K562 (cell line): ENCODE results near the gene ITPK1. TPM values are rescaled to one million over a fixed set of nuclear protein-coding genes. Genes with fewer than 3 reads are reported as not detected.
A peak's percentile ranks its signal among the peaks of the same experiment; 100 is the strongest.

Source experiments
- ATAC-seq: fragments of 200-7000 bp; cut with Tn5 transposase; 3 replicates; pipeline ENCODE4 v1.9.1; 2020; ENCODE audit warnings: moderate library complexity
- BruUV-seq: library from RNA; stranded (reverse); fragments of 400-500 nt; replicated peaks from 2 replicates; lab custom pipeline; 2021; lab: Mats Ljungman, UMichigan
- CTCF ChIA-PET: fragments of 300-600 bp; formaldehyde crosslinking; extraction: SDS; loops from one replicate; lab custom pipeline; 2021; ENCODE audit warnings: low intra/inter-chr PET ratio; lab: Yijun Ruan, JAX
- POLR2A ChIA-PET: fragments of 300-600, 350-650 bp; sonication (Branson Sonifier 250); formaldehyde crosslinking; extraction: SDS; loops from one replicate; lab custom pipeline; 2021; ENCODE audit warnings: antibody characterized with exemption, inconsistent platforms; lab: Yijun Ruan, JAX
- DNase-seq, 4 experiments: peaks; one replicate each; pipeline versions ENCODE4 v3.0.0 to v3.0.0-alpha.2; 2011 to 2018; ENCODE audit warnings: low spot score in 3 of 4, mixed read lengths in 3 of 4; ENCODE audit errors: extremely low read depth in 1 of 4
- FAIRE-seq: peaks from 2 replicates; lab custom pipeline; 2011; peaks lifted over from hg19 to GRCh38; lab: Jason Lieb, UNC
- H2AFZ ChIP-seq: 2 replicates; pipeline ENCODE4 v1.6.0; 2011; ENCODE audit warnings: low read depth, low read length, control low read depth, inconsistent platforms
- H3K27ac ChIP-seq: fragments of 200-600 bp; 3 replicates; pipeline ENCODE4 v1.8.0; 2011; ENCODE audit warnings: low read depth, mild to moderate bottlenecking, control low read depth, inconsistent platforms, low read length, moderate library complexity, mixed read lengths; ENCODE audit errors: extremely low read depth
- H3K27me3 ChIP-seq, 2 experiments: fragments of 300-600 bp in 1 of 2; 2 replicates in 1 of 2; 3 replicates in 1 of 2; pipeline versions ENCODE4 v1.6.0 to v1.8.0; 2011; ENCODE audit warnings: inconsistent platforms in 2 of 2, low read length in 2 of 2, mild to moderate bottlenecking in 1 of 2, mixed read lengths in 1 of 2, moderate library complexity in 1 of 2; ENCODE audit not compliant: control insufficient read depth in 2 of 2, insufficient read depth in 2 of 2
- H3K36me3 ChIP-seq: fragments of 300-600 bp; 3 replicates; pipeline ENCODE4 v1.8.0; 2011; ENCODE audit warnings: mild to moderate bottlenecking, low read length, inconsistent platforms; ENCODE audit not compliant: control insufficient read depth, insufficient read depth
- H3K4me1 ChIP-seq, 2 experiments: fragments of 200-600 bp in 1 of 2; replicated peaks in 1 of 2; 2 replicates in 1 of 2; 3 replicates in 1 of 2; pipeline versions ENCODE4 v1.5.1 to v1.8.0; 2011; ENCODE audit warnings: inconsistent platforms in 2 of 2, low read length in 2 of 2, mild to moderate bottlenecking in 1 of 2, mixed read lengths in 1 of 2, moderate library complexity in 1 of 2; ENCODE audit not compliant: control insufficient read depth in 2 of 2, insufficient read depth in 2 of 2
- H3K4me2 ChIP-seq: 2 replicates; pipeline ENCODE4 v1.6.1; 2011; ENCODE audit warnings: low read length, control low read depth, inconsistent platforms, mixed read lengths; ENCODE audit not compliant: insufficient read depth
- H3K4me3 ChIP-seq: fragments of 200-600 bp; sonication (generic), shearing (Covaris generic); 2 replicates; pipeline ENCODE4 v1.5.1; 2016; ENCODE audit warnings: control low read depth, inconsistent platforms
- H3K79me2 ChIP-seq: fragments of 200-600 bp; 3 replicates; pipeline ENCODE4 v1.8.0; 2011; ENCODE audit warnings: low read length, inconsistent platforms; ENCODE audit not compliant: control insufficient read depth, insufficient read depth
- H3K9ac ChIP-seq, 2 experiments: 2 replicates each; pipeline versions ENCODE4 v1.6.0 to v1.6.1; 2011; ENCODE audit warnings: low read depth in 2 of 2, low read length in 2 of 2, control low read depth in 1 of 2, inconsistent platforms in 1 of 2, mild to moderate bottlenecking in 1 of 2, mixed read lengths in 1 of 2; ENCODE audit not compliant: insufficient read depth in 1 of 2
- H3K9me1 ChIP-seq: one replicate; pipeline ENCODE4 v1.6.0; 2011; ENCODE audit warnings: inconsistent platforms, mild to moderate bottlenecking, low read length, moderate library complexity; ENCODE audit not compliant: control insufficient read depth, insufficient read depth
- H3K9me3 ChIP-seq: replicated peaks from 2 replicates; pipeline ENCODE4 v1.5.1; 2011; ENCODE audit warnings: low read depth, low read length, inconsistent platforms; ENCODE audit not compliant: control insufficient read depth, insufficient read depth
- H4K20me1 ChIP-seq: replicated peaks from 2 replicates; pipeline ENCODE4 v1.6.1; 2011; ENCODE audit warnings: low read length, inconsistent platforms, mixed read lengths; ENCODE audit not compliant: control insufficient read depth, insufficient read depth
- HDGF ChIP-seq: fragments of 450-650 bp; IDR thresholded peaks from 2 replicates; pipeline ENCODE4 v1.6.1; 2016
- MYC ChIP-seq, 2 experiments: fragments of 250-450 bp in 1 of 2; sonication (Bioruptor Pico) in 1 of 2; IDR thresholded peaks; 2 replicates each; pipeline versions ENCODE4 v1.5.1 to v1.6.1; 2012 to 2021; ENCODE audit warnings: low read depth in 2 of 2, borderline replicate concordance in 1 of 2, improper control_type of control experiment in 1 of 2, low read length in 1 of 2, mild to moderate bottlenecking in 1 of 2, moderate library complexity in 1 of 2
- ZFP30 ChIP-seq: fragments of 250-450 bp; sonication (Bioruptor Pico); IDR thresholded peaks from 2 replicates; pipeline ENCODE4 v1.8.0; 2022; ENCODE audit warnings: moderate library complexity, mild to moderate bottlenecking, inconsistent platforms, borderline replicate concordance
- ZNF282 ChIP-seq: sonication (generic); formaldehyde crosslinking; IDR thresholded peaks from 2 replicates; pipeline ENCODE4 v1.8.1; 2023; ENCODE audit warnings: missing genetic modification reagents
- ZNF57 ChIP-seq: fragments of 450-650 bp; formaldehyde crosslinking; IDR thresholded peaks from 2 replicates; pipeline ENCODE4 v1.4.0; 2020; ENCODE audit warnings: mild to moderate bottlenecking, moderate library complexity
- ZNF780A ChIP-seq: fragments of 250-450 bp; sonication (Bioruptor Pico); IDR thresholded peaks from 2 replicates; pipeline ENCODE4 v1.5.0; 2021; ENCODE audit warnings: mild to moderate bottlenecking
- WGBS: fragments of 100-300 bp; shearing (Covaris generic); methylation state at CpG from one replicate; pipeline ENCODE4 v1.1.6; 2016; ENCODE audit warnings: low coverage, mixed read lengths; ENCODE audit not compliant: insufficient coverage; ENCODE audit errors: missing lambda C conversion rate; 5-methylcytosine and 5-hydroxymethylcytosine counted together
- in situ Hi-C: fragments of 300-500 bp; cut with MboI; formaldehyde crosslinking; loops from 4 replicates; pipeline ENCODE4 v1.15.0; 2018; ENCODE audit warnings: inconsistent platforms, mixed read lengths
- intact Hi-C: fragments of 100-400 bp; cut with micrococcal nuclease; formaldehyde crosslinking; loops from 2 replicates; pipeline ENCODE4 v1.14.2; 2022
- polyA plus RNA-seq, 8 experiments: library from polyadenylated mRNA; depleted of rRNA in 4 of 8; stranded (reverse) in 5 of 8; unstranded in 3 of 8; fragments of >200 nt; fragmentation: Nextera tagmentation in 2 of 8; fragmentation: Illumina TruSeq in 1 of 8; extraction: Ambion mirVana in 2 of 8; extraction: Trizol in 1 of 8; gene quantifications; 2 replicates each; pipeline versions ENCODE4 v1.2.1 to v1.2.3, GENCODE V29; 2011 to 2014; ENCODE audit warnings: inconsistent platforms in 1 of 8, missing spikeins in 1 of 8
- total RNA-seq, 7 experiments: library from RNA; depleted of rRNA in 6 of 7; stranded (reverse); fragments of >200 nt in 6 of 7; fragmentation: Illumina TruSeq in 2 of 7; extraction: Trizol in 2 of 7; gene quantifications; 2 replicates each; pipeline versions ENCODE4 v1.2.1 to v1.2.3, GENCODE V29; 2011 to 2021; ENCODE audit warnings: low replicate concordance in 1 of 7

Gene ITPK1
- total and polyA plus RNA-seq, 9 of the 15 experiments (the other 6 are each of a cell fraction or from before 2014, with no cell fraction given) = 1.2 to 39.2 (median 23.0) TPM

DNA sequence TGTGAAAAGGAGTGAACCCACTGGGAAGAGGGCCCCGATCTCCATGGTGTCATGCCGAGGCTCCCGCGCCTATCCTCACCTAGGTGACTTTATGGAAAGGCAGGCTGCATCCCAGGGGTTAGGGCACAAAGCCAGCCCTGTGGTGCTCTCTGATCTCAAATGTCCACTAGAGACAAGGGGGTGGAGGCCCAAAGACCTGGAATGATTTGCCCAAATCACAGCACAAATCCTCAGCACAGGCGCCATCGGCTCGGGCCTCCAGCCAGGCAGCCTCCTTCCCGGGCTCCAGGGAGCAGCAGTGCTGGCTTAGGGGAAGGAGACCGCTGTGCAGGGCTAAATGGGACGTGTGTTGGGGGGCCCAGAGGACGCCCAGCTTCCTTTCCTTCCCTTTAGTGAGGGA lies 175.2 kb downstream of the ITPK1 start (continued):
- TF ChIP-seq ZNF780A (CRISPR knock-in tag) (no peak), ZNF57 (no peak), MYC (IDR thresholded peaks at IDR 0.05; ENCODE audit: low read depth, low read length) (no peak), MYC (CRISPR knock-in tag; IDR thresholded peaks at IDR 0.05; ENCODE audit: borderline replicate concordance, low read depth) (no peak), ZFP30 (CRISPR knock-in tag) (no peak)

DNA sequence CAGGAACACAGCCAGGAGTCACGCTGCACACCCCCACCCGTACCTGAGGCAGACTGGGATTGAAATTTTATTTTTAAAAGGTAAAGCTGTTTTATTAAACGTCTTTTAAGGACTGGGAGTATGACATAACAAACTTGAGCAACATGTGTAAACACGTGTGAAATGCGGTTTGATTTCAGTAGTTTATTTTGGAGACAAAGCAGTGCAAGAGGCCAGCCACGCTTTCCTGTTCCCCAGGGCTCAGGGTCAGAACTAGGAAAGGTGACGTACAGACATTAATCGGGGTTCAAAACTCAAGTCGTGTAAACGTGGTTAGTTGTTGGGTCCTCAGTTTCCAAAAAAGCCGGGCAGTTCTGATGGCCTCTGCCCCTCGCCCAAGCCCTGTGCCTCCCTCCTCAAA lies 176.0 kb downstream of the ITPK1 start:
- Histone ChIP-seq H3K9ac (no peak overlapping the region), H3K4me2 (no peak overlapping the region), H3K9me3 (no peaks in the 10 kb centered on the region), H3K27ac (no peak overlapping the region), H3K9me1 (peaks cover 7% of the 10 kb centered on the region), H3K4me1 (peaks cover 0 to 22% of the 10 kb centered on the region in 2 experiments; a peak in 3 of 5 replicates), H4K20me1 (no peaks in the 10 kb centered on the region; the same call in 1 of the 2 replicates), H2AFZ (no peak overlapping the region), H3K36me3 (no peaks in the 10 kb centered on the region), H3K79me2 (no peaks in the 10 kb centered on the region), H3K4me3 (no peak overlapping the region), H3K27me3 (no peaks in the 10 kb centered on the region)
- 67% methylated on average over 9 of the region's 12 CpGs for WGBS
- ChIA-PET CTCF (no interaction called here), POLR2A (no interaction called here)
- DNase-seq = no peak
- TF ChIP-seq HDGF (no peak), ZNF282 (no peak)
- intact Hi-C loops = no loop called here
- no peak for ATAC-seq
- no peak for FAIRE-seq
- in situ Hi-C loops = no loop called here
- BruUV-seq = TSS peak; percentile 38
